Ovary (tissue), 3 donors: ENCODE measurements around the gene HS1BP3.

ENCODE experiments used
- CTCF ChIP-seq, 3 donors: fragments of 450-650 bp in 2 of 3; fragments of 200-600 bp in 1 of 3; IDR thresholded peaks; one replicate each; pipeline versions ENCODE4 v1.5.1 to v1.8.0; 2016 to 2022; ENCODE audit warnings: antibody characterized with exemption in 3 of 3, mild to moderate bottlenecking in 1 of 3
- POLR2A ChIP-seq: fragments of 450-650 bp; IDR thresholded peaks from one replicate; pipeline ENCODE4 v1.6.1; 2017; ENCODE audit warnings: antibody characterized with exemption, mild to moderate bottlenecking, moderate library complexity
- donor health status: DM: no; HTN: no; CAD: no.

GRCh38 chr2:20692081-20692480, 41.2 kb upstream of the HS1BP3 start:
- TF ChIP-seq CTCF (IDR thresholded peaks at IDR 0.05) (no peak), POLR2A (no peak)
